Hypothalamus (tissue), 51 donors: ENCODE data around the gene CSNK1G1.
"Not testable (repeated sequence)": the region's sequence is repeated elsewhere in the genome, so short reads cannot be mapped to it uniquely, and the experiment has no call there.

Source experiments
- DNase-seq, 51 donors: peaks; one replicate each; lab custom pipeline; 2025; lab: John Stamatoyannopoulos, UW

Gene CSNK1G1

GRCh38 chr15:64351265-64351664, 4.7 kb downstream of the CSNK1G1 start:
- no peak for DNase-seq

DNA sequence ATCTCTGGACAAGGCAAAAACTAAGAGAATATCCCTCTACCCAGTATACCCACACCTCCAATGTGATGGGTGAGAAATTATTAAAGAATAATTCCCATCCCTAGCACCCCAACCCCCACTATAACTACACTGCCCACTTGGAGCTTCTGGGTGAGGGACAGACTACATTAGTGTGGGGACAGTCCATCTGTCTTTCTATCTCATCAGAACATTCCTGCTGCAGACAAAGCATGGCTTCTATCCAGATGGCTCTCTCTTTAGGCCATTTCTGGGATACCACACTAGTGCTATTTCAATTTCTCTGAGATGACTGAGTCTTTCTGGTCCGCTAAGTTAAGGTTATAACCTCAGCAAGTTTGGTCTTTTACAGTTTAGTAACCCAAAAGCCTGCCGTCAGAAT, 6.6 kb downstream of the CSNK1G1 start:
- no peak for DNase-seq

DNA sequence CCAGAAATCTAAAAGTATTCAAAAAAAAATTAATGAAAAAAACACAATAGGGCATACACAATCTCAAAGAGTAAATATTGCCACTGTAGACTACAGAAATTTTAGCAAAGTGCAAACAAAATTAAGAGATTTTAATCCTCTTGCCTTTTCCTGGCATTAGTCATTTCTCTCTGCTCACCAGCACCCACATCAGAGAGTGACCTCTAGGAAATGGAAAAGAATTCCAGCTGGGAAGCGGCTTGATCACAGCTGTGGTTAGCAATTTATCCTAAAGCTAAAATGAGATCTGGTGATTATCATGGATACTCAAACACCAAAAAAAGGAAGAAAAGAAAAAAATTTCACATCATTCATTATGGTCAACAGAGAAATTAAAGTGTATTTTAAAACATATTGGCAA, 7.5 kb downstream of the CSNK1G1 start:
- DNase-seq = no peak

- DNase-seq = not testable (repeated sequence)
Observed at GRCh38 chr15:64346242-64346641, 9.7 kb downstream of the CSNK1G1 start.

GRCh38 chr15:64344651-64345294, 11.2 kb downstream of the CSNK1G1 start:
- DNase-seq = no peak

DNA sequence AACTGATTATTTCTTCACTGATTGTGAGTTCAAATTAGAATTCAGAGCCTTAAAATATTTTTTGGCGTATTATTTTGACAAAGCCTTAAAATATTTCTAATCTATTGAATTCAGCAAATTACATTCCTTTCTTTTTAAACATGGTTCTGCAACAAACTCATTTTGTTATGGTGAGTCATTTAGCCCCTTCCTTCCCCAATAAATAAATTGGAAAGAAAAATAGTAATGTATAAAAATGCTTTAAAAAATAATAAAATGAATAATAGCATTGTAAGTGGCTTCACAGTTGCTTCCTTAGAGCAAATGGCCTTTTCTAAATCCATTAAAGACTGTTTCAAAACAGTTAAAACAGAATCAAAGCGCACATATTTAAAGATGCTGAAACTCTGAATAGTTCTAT, 12.1 kb downstream of the CSNK1G1 start:
- no peak for DNase-seq

GRCh38 chr15:64343222-64343621, 12.8 kb downstream of the CSNK1G1 start:
- DNase-seq = no peak

- no peak for DNase-seq
Observed at GRCh38 chr15:64341961-64342360, 14.0 kb downstream of the CSNK1G1 start.

DNA sequence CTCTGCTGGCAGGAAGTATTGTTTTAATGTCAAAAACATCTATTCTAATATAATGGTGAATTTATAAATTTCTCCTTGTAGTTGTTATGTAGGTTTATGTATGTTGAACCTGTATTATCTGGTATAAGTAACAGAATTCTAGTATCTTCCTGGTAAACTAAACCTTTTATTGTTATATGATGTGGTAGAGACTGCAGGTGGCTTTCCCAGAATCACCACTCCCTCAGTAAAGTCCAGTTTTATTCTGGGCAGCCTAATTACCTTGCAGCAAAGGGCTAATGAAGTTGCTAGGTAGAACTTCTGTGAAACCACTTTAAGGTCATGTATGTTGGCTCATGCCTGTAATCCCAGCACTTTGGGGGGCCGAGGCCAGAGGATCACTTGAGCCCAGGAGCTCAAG, 15.6 kb downstream of the CSNK1G1 start:
- DNase-seq = no peak

DNA sequence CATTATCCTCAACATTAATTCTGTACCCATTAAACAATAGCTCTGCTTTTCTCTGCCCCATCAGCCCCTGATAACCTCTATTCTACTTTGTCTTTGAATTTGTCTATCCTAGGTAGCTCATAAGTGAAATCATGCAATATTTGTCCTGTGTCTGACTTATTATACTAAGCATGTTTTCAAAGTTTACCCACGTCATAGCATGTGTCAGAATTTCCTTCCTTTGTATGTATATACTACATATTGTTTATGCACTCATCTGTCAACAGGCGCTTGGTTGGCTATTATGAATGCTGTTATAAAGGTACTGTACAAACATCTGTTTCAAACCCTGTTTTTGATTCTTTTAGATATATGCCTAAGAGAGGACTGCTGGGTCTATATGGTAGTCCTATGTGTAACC, 18.2 kb downstream of the CSNK1G1 start:
- DNase-seq = no peak

DNA sequence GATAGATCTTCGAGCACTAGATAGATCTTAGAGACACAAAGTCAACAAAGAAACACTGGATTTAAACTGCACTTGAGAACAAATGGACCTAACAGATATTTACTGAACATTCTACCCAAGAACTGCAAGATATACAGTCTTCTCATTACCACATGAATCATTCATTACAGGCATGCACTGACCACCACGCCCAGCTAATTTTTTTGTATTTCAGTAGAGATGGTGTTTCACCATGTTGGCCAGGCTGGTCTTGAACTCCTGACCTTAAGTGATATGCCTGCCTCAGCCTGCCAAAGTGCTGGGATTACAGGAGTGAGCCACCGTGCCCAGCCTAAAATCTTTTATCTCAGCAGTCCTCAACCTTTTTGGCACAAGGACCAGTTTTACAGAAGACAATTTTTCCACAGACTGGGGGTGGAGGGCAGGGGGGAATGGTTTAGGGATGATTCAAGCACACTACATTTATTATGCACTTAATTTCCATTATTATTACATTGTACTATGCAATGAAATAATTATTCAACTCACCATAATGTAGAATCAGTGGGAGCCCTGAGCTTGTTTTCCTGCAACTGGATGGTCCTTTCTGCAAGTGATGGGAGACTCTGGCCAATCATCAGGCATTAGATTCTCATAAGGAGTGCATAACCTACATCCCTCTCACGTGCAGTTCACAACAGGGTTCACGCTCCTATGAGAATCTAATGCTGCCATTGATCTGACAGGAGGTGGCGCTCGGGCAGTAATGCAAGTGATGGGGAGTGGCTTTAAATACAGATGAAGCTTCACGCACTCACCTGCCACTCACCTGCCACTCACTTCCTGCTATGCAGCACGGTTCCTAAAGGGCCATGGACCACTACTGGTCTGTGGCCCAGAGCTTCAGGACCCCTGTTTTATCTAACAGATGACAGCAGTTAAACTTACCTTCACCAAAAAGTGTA, 21.7 kb downstream of the CSNK1G1 start:
- no peak for DNase-seq

GRCh38 chr15:64333516-64333915, 22.5 kb downstream of the CSNK1G1 start:
- DNase-seq = no peak

DNA sequence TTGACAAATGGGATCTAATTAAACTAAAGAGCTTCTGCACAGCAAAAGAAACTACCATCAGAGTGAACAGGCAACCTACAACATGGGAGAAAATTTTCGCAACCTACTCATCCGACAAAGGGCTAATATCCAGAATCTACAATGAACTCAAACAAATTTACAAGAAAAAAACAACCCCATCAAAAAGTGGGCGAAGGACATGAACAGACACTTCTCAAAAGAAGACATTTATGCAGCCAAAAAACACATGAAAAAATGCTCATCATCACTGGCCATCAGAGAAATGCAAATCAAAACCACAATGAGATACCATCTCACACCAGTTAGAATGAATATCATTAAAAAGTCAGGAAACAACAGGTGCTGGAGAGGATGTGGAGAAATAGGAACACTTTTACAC, 24.3 kb downstream of the CSNK1G1 start:
- not testable (repeated sequence) for DNase-seq

- not testable (repeated sequence) for DNase-seq
Observed at GRCh38 chr15:64326975-64327374, 29.0 kb downstream of the CSNK1G1 start.

DNA sequence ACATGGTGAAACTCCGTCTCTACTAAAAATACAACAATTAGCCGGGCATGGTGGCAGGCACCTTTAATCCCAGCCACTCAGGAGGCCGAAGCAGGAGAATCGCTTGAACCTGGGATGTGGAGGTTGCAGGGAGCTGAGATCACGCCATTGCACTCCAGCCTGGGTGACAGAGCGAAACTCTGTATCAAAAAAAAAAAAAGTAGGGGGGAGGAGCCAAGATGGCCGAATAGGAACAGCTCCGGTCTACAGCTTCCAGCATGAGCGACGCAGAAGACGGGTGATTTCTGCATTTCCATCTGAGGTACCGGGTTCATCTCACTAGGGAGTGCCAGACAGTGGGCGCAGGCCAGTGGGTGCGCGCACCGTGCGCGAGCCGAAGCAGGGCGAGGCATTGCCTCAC, 29.5 kb downstream of the CSNK1G1 start:
- DNase-seq = not testable (repeated sequence)

- DNase-seq = no peak
Observed at GRCh38 chr15:64324165-64324877, 31.7 kb downstream of the CSNK1G1 start.

GRCh38 chr15:64315216-64315615, 40.8 kb downstream of the CSNK1G1 start:
- no peak for DNase-seq

GRCh38 chr15:64314456-64314855, 41.5 kb downstream of the CSNK1G1 start:
- DNase-seq = no peak

- DNase-seq = no peak
Observed at GRCh38 chr15:64311566-64311965, 44.4 kb downstream of the CSNK1G1 start.

DNA sequence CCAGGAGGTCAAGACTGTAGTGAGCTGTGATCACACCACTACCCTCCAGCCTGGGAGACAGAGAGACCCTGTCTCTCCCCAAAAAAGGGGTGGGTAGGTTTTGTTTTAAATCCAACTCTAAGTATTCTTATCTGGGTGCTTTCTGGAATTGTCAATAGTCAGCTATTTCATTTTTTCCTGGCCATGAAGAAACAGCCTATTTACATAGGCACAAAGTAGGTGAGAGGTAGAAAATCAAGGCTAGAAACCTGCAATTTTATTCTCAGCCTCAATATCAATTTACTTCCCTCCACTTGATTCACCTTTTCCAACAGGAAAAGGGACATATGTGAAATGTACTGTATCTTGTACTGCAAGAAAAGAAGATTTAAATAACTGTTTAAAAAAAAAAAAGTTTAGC, 45.9 kb downstream of the CSNK1G1 start:
- no peak for DNase-seq

GRCh38 chr15:64305261-64305660, 50.7 kb downstream of the CSNK1G1 start:
- DNase-seq = no peak
